GM12891 (cell line): ENCODE measurements around the gene PLCB1.

Source experiments
- POLR2A ChIP-seq: IDR thresholded peaks from 2 replicates; pipeline ENCODE4 v1.6.1; 2011; ENCODE audit warnings: low read depth, low read length, control low read depth
- POLR2AphosphoS5 ChIP-seq: IDR thresholded peaks from 2 replicates; pipeline ENCODE4 v1.6.1; 2011; ENCODE audit warnings: low read depth, low read length, control low read depth

DNA sequence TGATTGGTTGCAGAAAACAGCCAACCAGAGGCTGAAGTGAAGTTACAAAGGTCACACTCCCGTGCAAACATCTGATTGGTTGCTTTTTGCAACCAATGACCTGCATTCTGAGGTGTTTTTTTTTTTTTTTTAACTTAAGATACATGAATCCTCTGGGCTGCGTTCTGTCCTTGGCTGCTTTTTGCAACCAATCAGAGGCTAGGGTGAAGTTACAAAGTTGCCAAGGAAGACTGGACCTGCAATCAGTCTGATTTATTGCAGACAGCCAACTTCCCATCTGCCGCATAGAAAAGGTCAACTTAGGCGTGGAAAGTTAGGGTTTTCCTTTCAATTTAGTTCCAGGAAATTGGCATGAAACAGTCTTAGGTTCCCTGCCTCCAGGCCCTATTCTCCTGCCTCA lies 292.9 kb downstream of the PLCB1 start:
- TF ChIP-seq POLR2A (no peak), POLR2AphosphoS5 (no peak)
